Caco-2 (cell line): ENCODE data around the gene EPHB2. TPM values are rescaled to one million over a fixed set of nuclear protein-coding genes. Genes with fewer than 3 reads are reported as not detected.

Source experiments
- BruUV-seq: library from RNA; stranded (reverse); fragments of 400-500 nt; replicated peaks from 2 replicates; lab custom pipeline; 2021; lab: Mats Ljungman, UMichigan
- CTCF ChIA-PET: fragments of 300-600 bp; sonication (Branson Sonifier 250); formaldehyde crosslinking; loops from one replicate; lab custom pipeline; 2022; ENCODE audit warnings: antibody characterized with exemption; lab: Charles Lee
- POLR2A ChIA-PET: fragments of 300-600 bp; sonication (Branson Sonifier 250); formaldehyde crosslinking; loops from one replicate; lab custom pipeline; 2022; ENCODE audit warnings: antibody characterized with exemption; lab: Charles Lee
- DNase-seq, 2 experiments: peaks; one replicate each; pipeline versions ENCODE4 v3.0.0 to v3.0.0-alpha.2; 2020 to 2022
- H3K27me3 ChIP-seq: replicated peaks from 2 replicates; pipeline ENCODE4 v1.6.0; 2011; ENCODE audit warnings: low read length; ENCODE audit not compliant: control insufficient read depth, insufficient read depth
- H3K36me3 ChIP-seq: 2 replicates; pipeline ENCODE4 v1.5.1; 2011; ENCODE audit warnings: low read length; ENCODE audit not compliant: control insufficient read depth, insufficient read depth
- H3K4me1 ChIP-seq: fragments of 250-450 bp; sonication (Bioruptor Pico); 2 replicates; pipeline ENCODE4 v1.5.1; 2020; ENCODE audit warnings: mild to moderate bottlenecking
- H3K4me3 ChIP-seq: 2 replicates; pipeline ENCODE4 v1.5.1; 2011; ENCODE audit warnings: low read depth, mild to moderate bottlenecking, control low read depth, low read length
- H3K9me3 ChIP-seq: fragments of 250-450 bp; sonication (Bioruptor Pico); 2 replicates; pipeline ENCODE4 v1.5.1; 2020; ENCODE audit warnings: mild to moderate bottlenecking, moderate library complexity
- H3K27ac Mint-ChIP-seq: one replicate; pipeline ENCODE4 v1.8.0; 2022; ENCODE audit warnings: mixed read lengths; ENCODE audit not compliant: unreplicated experiment
- H3K27me3 Mint-ChIP-seq: one replicate; pipeline ENCODE4 v1.8.0; 2022; ENCODE audit warnings: mixed read lengths; ENCODE audit not compliant: insufficient read depth, unreplicated experiment
- H3K36me3 Mint-ChIP-seq: one replicate; pipeline ENCODE4 v1.8.0; 2022; ENCODE audit warnings: mild to moderate bottlenecking, mixed read lengths; ENCODE audit not compliant: insufficient read depth, unreplicated experiment
- H3K4me1 Mint-ChIP-seq: one replicate; pipeline ENCODE4 v1.8.0; 2022; ENCODE audit warnings: low read depth, mixed read lengths; ENCODE audit not compliant: unreplicated experiment
- H3K4me3 Mint-ChIP-seq: one replicate; pipeline ENCODE4 v1.8.0; 2022; ENCODE audit warnings: mild to moderate bottlenecking, moderate library complexity, mixed read lengths; ENCODE audit not compliant: unreplicated experiment
- H3K9me3 Mint-ChIP-seq: one replicate; pipeline ENCODE4 v1.8.0; 2022; ENCODE audit warnings: mixed read lengths; ENCODE audit not compliant: unreplicated experiment
- intact Hi-C: fragments of 100-400 bp; cut with micrococcal nuclease; formaldehyde crosslinking; loops from one replicate; pipeline ENCODE4 v1.10.0; 2022; ENCODE audit not compliant: unreplicated experiment
- total RNA-seq: library from RNA; stranded (reverse); gene quantifications from 2 replicates; pipeline ENCODE4 v1.2.3, GENCODE V29; 2022
- TF ChIP-seq, protein P1 (sequence below), 2 experiments: fragments of 200-600 bp in 1 of 2; IDR thresholded peaks; 1 replicate in 1 of 2; 2 replicates in 1 of 2; pipeline versions ENCODE4 v1.5.1 to v1.8.0; 2011 to 2022; ENCODE audit warnings: antibody characterized with exemption in 1 of 2, control low read depth in 1 of 2, inconsistent platforms in 1 of 2, low read depth in 1 of 2, low read length in 1 of 2, mild to moderate bottlenecking in 1 of 2, moderate library complexity in 1 of 2; ENCODE audit not compliant: insufficient read depth in 1 of 2, severe bottlenecking in 1 of 2, unreplicated experiment in 1 of 2

EPHB2 gene
- total RNA-seq, 1 experiment from 2014 or later: 30.1 TPM

DNA sequence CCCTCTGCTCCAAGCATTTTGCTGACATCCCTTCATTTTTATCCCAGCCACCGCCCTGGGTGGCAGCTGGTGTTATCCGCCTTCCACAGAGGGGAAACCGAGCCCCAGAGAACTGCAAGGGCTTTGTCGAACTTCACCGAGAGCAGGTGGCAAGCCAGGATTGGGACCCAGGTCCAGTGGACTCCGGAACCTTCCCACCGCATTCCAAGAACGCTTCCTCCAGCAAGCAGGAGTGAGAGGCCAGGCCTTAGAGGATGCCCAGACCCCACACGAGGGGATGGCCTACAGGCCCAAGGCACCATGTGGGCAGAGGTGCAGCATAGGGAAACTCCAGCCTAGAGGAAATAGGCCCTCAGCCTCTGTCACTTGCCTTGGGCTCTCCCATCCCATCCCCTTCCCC lies 90.7 kb downstream of the EPHB2 start:
- H3K4me3 ChIP-seq: no peak overlapping the region
- intact Hi-C loops: no loop called here
- H3K36me3 Mint-ChIP-seq: peaks cover 6% of the 10 kb centered on the region
- ChIA-PET POLR2A (no interaction called here), CTCF (no interaction called here)
- DNase-seq: no peak
- no peak overlapping the region for H3K4me3 Mint-ChIP-seq
- H3K27ac Mint-ChIP-seq: no peak overlapping the region
- BruUV-seq: no TSS peak
- H3K9me3 Mint-ChIP-seq: no peaks in the 10 kb centered on the region
- no peaks in the 10 kb centered on the region for H3K9me3 ChIP-seq
- no peaks in the 10 kb centered on the region for H3K36me3 ChIP-seq
- no peaks in the 10 kb centered on the region for H3K27me3 ChIP-seq
- TF ChIP-seq, protein P1, sequence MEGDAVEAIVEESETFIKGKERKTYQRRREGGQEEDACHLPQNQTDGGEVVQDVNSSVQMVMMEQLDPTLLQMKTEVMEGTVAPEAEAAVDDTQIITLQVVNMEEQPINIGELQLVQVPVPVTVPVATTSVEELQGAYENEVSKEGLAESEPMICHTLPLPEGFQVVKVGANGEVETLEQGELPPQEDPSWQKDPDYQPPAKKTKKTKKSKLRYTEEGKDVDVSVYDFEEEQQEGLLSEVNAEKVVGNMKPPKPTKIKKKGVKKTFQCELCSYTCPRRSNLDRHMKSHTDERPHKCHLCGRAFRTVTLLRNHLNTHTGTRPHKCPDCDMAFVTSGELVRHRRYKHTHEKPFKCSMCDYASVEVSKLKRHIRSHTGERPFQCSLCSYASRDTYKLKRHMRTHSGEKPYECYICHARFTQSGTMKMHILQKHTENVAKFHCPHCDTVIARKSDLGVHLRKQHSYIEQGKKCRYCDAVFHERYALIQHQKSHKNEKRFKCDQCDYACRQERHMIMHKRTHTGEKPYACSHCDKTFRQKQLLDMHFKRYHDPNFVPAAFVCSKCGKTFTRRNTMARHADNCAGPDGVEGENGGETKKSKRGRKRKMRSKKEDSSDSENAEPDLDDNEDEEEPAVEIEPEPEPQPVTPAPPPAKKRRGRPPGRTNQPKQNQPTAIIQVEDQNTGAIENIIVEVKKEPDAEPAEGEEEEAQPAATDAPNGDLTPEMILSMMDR (IDR thresholded peaks at IDR 0.05; ENCODE audit: insufficient read depth in 1 of 2, low read depth in 1 of 2, low read length in 1 of 2, severe bottlenecking in 1 of 2, unreplicated experiment in 1 of 2): no peak
- no peaks in the 10 kb centered on the region for H3K27me3 Mint-ChIP-seq
- no peaks in the 10 kb centered on the region for H3K4me1 ChIP-seq
- H3K4me1 Mint-ChIP-seq: peaks cover 10% of the 10 kb centered on the region

DNA sequence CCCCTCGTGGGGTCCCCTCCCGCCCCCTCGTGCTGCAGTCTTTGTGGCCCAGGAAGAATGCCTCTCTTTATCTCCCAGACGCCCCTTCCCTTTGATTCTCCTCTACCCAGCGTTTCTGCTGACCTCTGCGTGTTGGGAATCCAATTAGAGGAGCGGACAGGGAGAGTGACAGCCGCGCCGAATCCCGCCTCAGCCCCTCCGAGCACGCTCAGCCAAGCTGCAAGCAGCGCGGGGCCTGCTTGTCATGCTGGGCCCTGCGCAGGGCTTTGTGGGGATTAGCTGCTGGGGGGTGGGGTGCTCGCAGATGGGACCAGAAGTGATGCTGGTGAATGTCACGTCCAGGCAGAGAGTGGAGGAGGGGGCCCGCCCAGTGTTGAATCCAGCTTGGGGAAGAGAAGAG lies 91.1 kb downstream of the EPHB2 start:
- Mint-ChIP-seq H3K4me1 (peaks cover 10% of the 10 kb centered on the region), H3K4me3 (no peak overlapping the region), H3K27ac (no peak overlapping the region), H3K27me3 (no peaks in the 10 kb centered on the region), H3K9me3 (no peaks in the 10 kb centered on the region), H3K36me3 (peaks cover 6% of the 10 kb centered on the region)
- DNase-seq: no peak
- no peaks in the 10 kb centered on the region for H3K36me3 ChIP-seq
- POLR2A ChIA-PET: no interaction called here
- intact Hi-C loops: no loop called here
- BruUV-seq: no TSS peak
- H3K4me3 ChIP-seq: no peak overlapping the region
- H3K27me3 ChIP-seq: no peaks in the 10 kb centered on the region
- CTCF ChIA-PET: no interaction called here
- H3K4me1 ChIP-seq: no peaks in the 10 kb centered on the region
- TF ChIP-seq, protein P1 (IDR thresholded peaks at IDR 0.05; ENCODE audit: insufficient read depth in 1 of 2, low read depth in 1 of 2, low read length in 1 of 2, severe bottlenecking in 1 of 2, unreplicated experiment in 1 of 2): no peak
- H3K9me3 ChIP-seq: no peaks in the 10 kb centered on the region

DNA sequence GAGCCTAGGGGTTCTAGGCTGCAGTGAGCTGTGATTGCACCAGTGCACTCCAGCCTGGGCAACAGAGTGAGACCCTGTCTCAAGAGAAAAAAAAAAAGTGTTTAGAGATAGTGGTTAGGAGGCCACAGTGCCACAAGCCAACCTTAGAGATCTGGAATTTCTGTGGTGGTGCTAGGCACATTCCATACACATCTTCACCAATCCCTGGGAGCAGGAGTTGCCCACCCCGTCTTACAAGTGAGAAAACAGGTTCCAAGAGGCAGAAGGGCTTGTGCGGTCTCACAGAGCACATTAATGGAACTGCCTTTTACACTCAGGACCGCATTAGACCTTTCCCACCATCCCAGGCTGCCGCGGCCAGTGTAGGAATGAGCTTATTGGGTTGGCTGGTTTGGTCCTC lies 93.2 kb downstream of the EPHB2 start:
- H3K4me1 Mint-ChIP-seq: peaks cover 10% of the 10 kb centered on the region
- H3K9me3 Mint-ChIP-seq: no peaks in the 10 kb centered on the region
- H3K27ac Mint-ChIP-seq: no peak overlapping the region
- no peak for DNase-seq
- intact Hi-C loops: no loop called here
- no peaks in the 10 kb centered on the region for H3K36me3 Mint-ChIP-seq
- Histone ChIP-seq H3K4me1 (no peaks in the 10 kb centered on the region), H3K36me3 (no peaks in the 10 kb centered on the region), H3K27me3 (no peaks in the 10 kb centered on the region), H3K9me3 (no peaks in the 10 kb centered on the region), H3K4me3 (no peak overlapping the region)
- BruUV-seq: no TSS peak
- TF ChIP-seq, protein P1 (IDR thresholded peaks at IDR 0.05; ENCODE audit: insufficient read depth in 1 of 2, low read depth in 1 of 2, low read length in 1 of 2, severe bottlenecking in 1 of 2, unreplicated experiment in 1 of 2): no peak
- POLR2A ChIA-PET: no interaction called here
- CTCF ChIA-PET: no interaction called here
- no peak overlapping the region for H3K4me3 Mint-ChIP-seq
- H3K27me3 Mint-ChIP-seq: no peaks in the 10 kb centered on the region
